ENCODE measurements around the gene TMC2. TPM values are rescaled to one million over a fixed set of nuclear protein-coding genes. Genes with fewer than 3 reads are reported as not detected.

Gene TMC2
- total RNA-seq, 1 experiment from 2014 or later, result not detected

- H3K9me3 ChIP-seq (ENCODE audit: control insufficient read depth, insufficient read depth, low read depth, low read length), result no peaks in the 10 kb centered on the region
- intact Hi-C loops (cut with micrococcal nuclease; ENCODE audit: unreplicated experiment) (no loop called here), in situ Hi-C loops (cut with HindIII; ENCODE audit: low pct_unique_long_range_greater_than_20kb, low sequenced_read_pairs) (no loop called here)
- no TSS peak for BruUV-seq (replicated peaks)
- H3K36me3 ChIP-seq (ENCODE audit: control insufficient read depth, insufficient read depth, low read length), result no peaks in the 10 kb centered on the region
- H3K27ac ChIP-seq (ENCODE audit: low read length), result no peak overlapping the region
- H3K4me1 ChIP-seq (ENCODE audit: control insufficient read depth, insufficient read depth, low read length), result no peaks in the 10 kb centered on the region
- no peak for TF ChIP-seq TCF7L2 (IDR thresholded peaks at IDR 0.05; ENCODE audit: low read depth, low read length)
- TF ChIP-seq CTCF (IDR thresholded peaks at IDR 0.05), result no peak
- no peak for TF ChIP-seq POLR2AphosphoS5 (IDR thresholded peaks at IDR 0.05; ENCODE audit: low read depth, low read length)
- no peak for TF ChIP-seq SIN3A (IDR thresholded peaks at IDR 0.05; ENCODE audit: borderline replicate concordance, insufficient read depth, low read depth, low read length)
- TF ChIP-seq REST (IDR thresholded peaks at IDR 0.05; ENCODE audit: insufficient read depth in 1 of 2, low read depth in 2 of 2, low read length in 1 of 2), result no peak
- DNase-seq (ENCODE audit: low read depth, low spot score), result no peak
- ATAC-seq, result no peak
- no peaks in the 10 kb centered on the region for H3K27me3 ChIP-seq (ENCODE audit: control insufficient read depth, insufficient read depth, low read length)
- CTCF ChIA-PET, result interaction anchor here (0.9 kb wide), 1 partner anchor 137 kb away, joined by 3 read pairs; no protein-coding TSS in a partner anchor
- H3K4me3 ChIP-seq (ENCODE audit: low read depth in 2 of 2, low read length in 2 of 2), result no peak overlapping the region
- POLR2A ChIA-PET, result no interaction called here
Measured at GRCh38 chr20:2518558-2518957, 17.8 kb upstream of the TMC2 start.

- Histone ChIP-seq H3K9me3 (ENCODE audit: control insufficient read depth, insufficient read depth, low read depth, low read length) (no peaks in the 10 kb centered on the region), H3K27me3 (ENCODE audit: control insufficient read depth, insufficient read depth, low read length) (no peaks in the 10 kb centered on the region), H3K4me3 (ENCODE audit: low read depth in 2 of 2, low read length in 2 of 2) (no peak overlapping the region), H3K4me1 (ENCODE audit: control insufficient read depth, insufficient read depth, low read length) (no peaks in the 10 kb centered on the region), H3K36me3 (ENCODE audit: control insufficient read depth, insufficient read depth, low read length) (no peaks in the 10 kb centered on the region), H3K27ac (ENCODE audit: low read length) (no peak overlapping the region)
- ATAC-seq (no peak), DNase-seq (ENCODE audit: low read depth, low spot score) (no peak)
- TF ChIP-seq TCF7L2 (IDR thresholded peaks at IDR 0.05; ENCODE audit: low read depth, low read length), result no peak
- no peak for TF ChIP-seq POLR2AphosphoS5 (IDR thresholded peaks at IDR 0.05; ENCODE audit: low read depth, low read length)
- no peak for TF ChIP-seq REST (IDR thresholded peaks at IDR 0.05; ENCODE audit: insufficient read depth in 1 of 2, low read depth in 2 of 2, low read length in 1 of 2)
- TF ChIP-seq CTCF (IDR thresholded peaks at IDR 0.05), result no peak
- no peak for TF ChIP-seq SIN3A (IDR thresholded peaks at IDR 0.05; ENCODE audit: borderline replicate concordance, insufficient read depth, low read depth, low read length)
- CTCF ChIA-PET, result no interaction called here
- POLR2A ChIA-PET, result no interaction called here
- no TSS peak for BruUV-seq (replicated peaks)
- in situ Hi-C loops (cut with HindIII; ENCODE audit: low pct_unique_long_range_greater_than_20kb, low sequenced_read_pairs) (no loop called here), intact Hi-C loops (cut with micrococcal nuclease; ENCODE audit: unreplicated experiment) (no loop called here)
Measured at GRCh38 chr20:2519115-2519809, 17.1 kb upstream of the TMC2 start.
